Measurements from ENCODE around the gene CLIC4.
"Not testable (repeated sequence)": the region's sequence is repeated elsewhere in the genome, so short reads cannot be mapped to it uniquely, and the experiment has no call there.

The CLIC4 gene

DNA sequence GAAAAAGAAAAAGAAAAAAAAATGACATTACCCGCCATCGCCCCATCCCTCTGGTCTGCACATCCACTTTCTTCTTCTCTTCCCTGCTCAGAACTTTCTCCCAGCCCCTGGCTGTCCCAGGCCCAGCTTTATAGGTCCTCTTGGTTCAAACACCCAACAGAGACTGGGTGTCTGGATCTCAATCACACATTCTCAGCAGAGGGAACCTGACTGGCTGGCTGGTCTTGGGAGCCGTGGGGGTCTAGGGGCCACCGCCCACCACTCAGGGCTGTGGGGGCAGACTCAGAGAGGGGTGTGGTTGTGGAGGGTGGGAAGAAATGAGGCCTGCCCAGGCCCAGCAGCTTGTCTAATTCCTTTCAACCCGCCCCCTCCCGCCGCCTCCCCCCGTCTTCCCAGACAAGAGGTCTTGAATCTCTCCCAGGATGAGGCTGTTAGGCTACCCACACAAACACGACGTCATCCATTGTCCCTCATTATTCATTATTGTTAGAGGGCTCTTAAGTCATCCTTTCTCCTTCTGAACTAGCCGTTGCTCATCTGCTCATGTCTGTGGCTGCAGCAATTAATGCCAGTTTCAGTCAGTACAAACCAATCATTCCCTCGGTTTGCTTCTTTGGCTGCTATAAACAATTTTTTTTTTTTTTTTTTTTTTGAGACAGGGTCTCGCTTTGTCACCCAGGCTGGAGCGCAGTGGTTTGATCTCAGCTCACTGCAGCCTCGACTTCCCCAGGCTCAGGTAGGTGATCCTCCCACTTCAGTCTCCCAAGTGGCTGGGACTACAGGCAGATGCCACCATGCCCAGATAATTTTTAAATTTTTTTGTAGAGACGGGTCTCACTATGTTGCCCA is 40.6 kb upstream of the CLIC4 start:
- in situ Hi-C loops (cut with MboI; ENCODE audit: low sequenced_read_pairs, unreplicated experiment), result no loop called here
- no peak for DNase-seq (ENCODE audit: low spot score)
- no peak for TF ChIP-seq CTCF (IDR thresholded peaks at IDR 0.05; ENCODE audit: borderline replicate concordance, control extremely low read depth, extremely low read depth, insufficient read depth, missing control alignments)

DNA sequence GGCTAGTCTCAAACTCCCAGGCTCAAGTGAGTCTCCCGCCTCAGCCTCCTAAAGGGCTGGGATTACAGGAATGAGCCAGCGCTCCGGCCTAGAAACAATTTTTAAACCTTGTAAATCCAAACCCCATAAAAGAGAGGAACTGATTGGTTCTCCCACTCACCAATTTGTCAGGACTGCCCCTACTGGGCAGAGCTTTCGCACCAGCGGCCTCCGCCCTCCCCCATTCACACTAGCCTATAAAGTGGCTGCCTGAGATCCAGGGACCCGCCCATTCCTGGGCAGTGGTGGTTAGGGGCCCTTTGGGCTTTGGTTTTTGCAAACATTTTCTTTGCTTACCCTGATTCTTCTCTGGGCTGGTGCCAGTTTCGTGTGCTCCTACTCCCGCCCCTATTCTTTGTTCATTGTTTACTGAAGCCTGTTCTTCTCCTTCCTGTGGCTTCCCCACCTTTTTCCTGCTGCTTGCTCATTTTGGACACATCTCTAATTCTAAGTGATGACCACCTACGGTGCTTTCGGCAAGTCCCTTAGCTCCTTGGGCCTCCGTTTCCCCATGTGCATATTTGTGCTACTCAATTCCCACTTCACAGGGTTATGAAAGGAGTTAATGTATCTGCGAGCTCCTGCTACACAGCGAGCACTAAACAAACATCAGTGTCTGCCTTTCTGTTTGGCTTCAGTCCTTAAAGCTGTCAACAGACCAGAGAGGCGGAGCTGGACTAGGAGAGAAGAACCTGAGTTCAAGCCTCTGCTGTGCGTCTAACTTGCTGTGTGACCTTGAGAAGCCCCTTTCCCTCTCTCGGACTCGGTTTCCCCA is 39.8 kb upstream of the CLIC4 start:
- DNase-seq (ENCODE audit: low spot score), result peak; percentile 82
- TF ChIP-seq CTCF (IDR thresholded peaks at IDR 0.05; ENCODE audit: borderline replicate concordance, control extremely low read depth, extremely low read depth, insufficient read depth, missing control alignments), result no peak
- in situ Hi-C loops (cut with MboI; ENCODE audit: low sequenced_read_pairs, unreplicated experiment), result no loop called here

DNA sequence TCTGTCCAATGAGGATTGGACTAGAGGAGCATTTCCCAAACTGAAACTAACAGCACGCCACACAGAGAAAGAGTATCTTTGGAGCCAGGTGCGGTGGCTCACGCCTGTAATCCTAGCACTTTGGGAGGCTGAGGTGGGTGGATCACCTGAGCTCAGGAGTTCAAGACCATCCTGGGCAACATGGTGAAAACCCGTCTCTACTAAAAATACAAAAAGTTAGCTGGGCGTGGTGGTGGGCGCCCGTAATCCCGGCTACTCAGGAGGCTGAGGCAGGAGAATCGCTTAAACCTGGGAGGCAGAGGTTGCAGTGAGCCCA is 39.2 kb upstream of the CLIC4 start:
- in situ Hi-C loops (cut with MboI; ENCODE audit: low sequenced_read_pairs, unreplicated experiment); DNase-seq (ENCODE audit: low spot score): not testable (repeated sequence)

DNA sequence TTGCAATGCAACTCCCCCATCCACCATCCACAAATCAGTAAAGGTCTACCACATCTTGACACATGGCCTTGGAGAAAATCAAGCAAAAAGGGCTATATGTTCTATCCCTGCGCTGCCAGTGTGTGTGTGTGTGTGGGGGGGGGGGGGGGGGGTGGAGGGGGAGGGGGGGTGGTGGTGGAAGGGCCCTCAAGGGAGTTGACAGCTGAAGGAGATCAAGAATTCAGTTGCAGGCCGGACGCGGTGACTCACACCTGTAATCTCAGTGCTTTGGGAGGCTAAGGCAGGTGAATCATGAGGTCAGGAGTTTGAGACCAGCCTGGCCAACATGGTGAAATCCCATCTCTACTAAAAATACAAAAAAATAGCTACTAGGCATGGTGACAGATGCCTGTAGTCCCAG is 37.6 kb upstream of the CLIC4 start:
- in situ Hi-C loops (cut with MboI; ENCODE audit: low sequenced_read_pairs, unreplicated experiment), result no loop called here
- no peak for TF ChIP-seq CTCF (IDR thresholded peaks at IDR 0.05; ENCODE audit: borderline replicate concordance, control extremely low read depth, extremely low read depth, insufficient read depth, missing control alignments)
- DNase-seq (ENCODE audit: low spot score), result no peak

DNA sequence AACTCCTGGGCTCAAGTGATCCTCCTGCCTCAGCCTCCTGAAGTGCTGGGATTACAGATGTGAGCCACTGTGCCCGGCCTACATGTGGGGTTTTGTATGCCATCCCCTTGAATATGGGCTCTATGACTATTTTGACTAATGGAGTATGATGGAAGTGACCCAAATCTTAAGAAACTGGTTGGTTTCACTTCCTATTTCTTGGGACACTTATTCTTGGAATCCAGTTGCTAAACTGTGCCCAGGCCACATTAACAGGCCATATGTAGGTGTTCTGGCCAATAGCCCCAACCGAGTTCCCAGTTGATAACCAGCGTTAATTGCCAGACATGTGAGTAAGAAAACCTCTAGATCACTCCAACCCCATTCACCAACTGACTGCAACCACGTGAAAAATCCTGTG is 36.3 kb upstream of the CLIC4 start:
- in situ Hi-C loops (cut with MboI; ENCODE audit: low sequenced_read_pairs, unreplicated experiment), result no loop called here
- no peak for TF ChIP-seq CTCF (IDR thresholded peaks at IDR 0.05; ENCODE audit: borderline replicate concordance, control extremely low read depth, extremely low read depth, insufficient read depth, missing control alignments)
- no peak for DNase-seq (ENCODE audit: low spot score)

GRCh38 chr1:24709791-24710441 is 35.3 kb upstream of the CLIC4 start:
- DNase-seq (ENCODE audit: low spot score), result no peak
- in situ Hi-C loops (cut with MboI; ENCODE audit: low sequenced_read_pairs, unreplicated experiment), result no loop called here
- no peak for TF ChIP-seq CTCF (IDR thresholded peaks at IDR 0.05; ENCODE audit: borderline replicate concordance, control extremely low read depth, extremely low read depth, insufficient read depth, missing control alignments)

DNA sequence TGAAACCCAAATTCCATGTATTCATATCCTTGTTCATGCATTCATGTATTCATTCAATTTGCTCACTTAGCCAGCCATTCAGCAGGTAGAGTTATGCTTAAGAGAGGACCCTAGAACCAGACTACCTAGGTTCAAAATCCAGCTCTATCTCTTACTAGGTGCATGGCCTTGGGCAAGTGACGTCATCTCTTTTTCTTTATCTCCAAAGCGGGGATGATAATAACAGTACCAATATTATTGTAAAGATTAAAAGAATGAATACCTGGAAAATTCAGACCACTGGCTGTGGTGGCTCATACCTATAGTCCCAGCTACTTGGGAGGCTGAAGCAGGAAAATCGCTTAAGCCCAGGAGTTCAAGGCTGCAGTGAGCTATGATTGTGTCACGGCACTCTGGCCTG is 33.9 kb upstream of the CLIC4 start:
- no peak for TF ChIP-seq CTCF (IDR thresholded peaks at IDR 0.05; ENCODE audit: borderline replicate concordance, control extremely low read depth, extremely low read depth, insufficient read depth, missing control alignments)
- in situ Hi-C loops (cut with MboI; ENCODE audit: low sequenced_read_pairs, unreplicated experiment), result no loop called here
- no peak for DNase-seq (ENCODE audit: low spot score)
